GM18499 (cell line): ENCODE data around the gene SLC35F4.

Experiments
- ATAC-seq: cut with Tn5 transposase; IDR thresholded peaks from one replicate; pipeline ENCODE4 v1.9.1; 2021; ENCODE audit warnings: moderate number of reproducible peaks; ENCODE audit not compliant: insufficient read depth, unreplicated experiment

Gene SLC35F4

DNA sequence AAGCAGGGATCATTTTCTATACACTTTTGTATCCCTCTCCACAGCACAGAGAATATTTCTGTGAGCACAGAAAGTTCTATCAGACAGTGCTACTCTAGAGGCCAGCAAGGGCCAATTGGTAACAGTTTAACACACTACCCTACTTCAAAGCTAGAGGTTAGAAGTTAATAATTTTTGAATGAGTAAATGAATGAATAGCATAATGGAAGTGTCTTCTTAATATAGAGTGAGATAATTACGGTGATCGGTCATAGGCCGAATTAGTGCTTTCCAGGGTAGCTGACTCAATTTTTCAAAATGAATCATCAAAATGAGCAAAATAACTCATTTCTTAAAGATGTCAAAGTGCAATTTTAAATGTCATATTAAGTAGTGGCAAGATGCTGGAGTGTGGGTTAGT, 305.2 kb downstream of the SLC35F4 start:
- ATAC-seq, result peak; percentile 81

DNA sequence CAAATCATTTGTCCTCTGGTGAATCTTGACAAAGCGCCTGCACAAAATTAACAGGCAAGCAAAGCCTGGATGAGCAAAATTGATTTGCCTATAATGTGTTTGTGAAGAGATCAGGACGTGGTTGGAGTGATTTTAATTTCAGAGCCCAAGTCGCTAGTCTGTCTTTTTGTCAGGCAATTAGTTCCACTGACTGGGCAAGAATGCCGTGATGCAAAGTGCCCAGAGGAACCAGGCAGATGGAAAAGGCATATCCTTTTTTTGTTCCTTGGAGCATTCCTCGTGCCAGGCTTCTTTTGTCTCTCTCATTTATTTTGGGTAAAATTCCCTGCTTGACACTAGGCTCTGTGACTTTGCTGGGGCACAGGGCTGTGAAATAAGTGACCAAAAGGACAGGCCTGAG, 306.3 kb downstream of the SLC35F4 start:
- no peak for ATAC-seq

DNA sequence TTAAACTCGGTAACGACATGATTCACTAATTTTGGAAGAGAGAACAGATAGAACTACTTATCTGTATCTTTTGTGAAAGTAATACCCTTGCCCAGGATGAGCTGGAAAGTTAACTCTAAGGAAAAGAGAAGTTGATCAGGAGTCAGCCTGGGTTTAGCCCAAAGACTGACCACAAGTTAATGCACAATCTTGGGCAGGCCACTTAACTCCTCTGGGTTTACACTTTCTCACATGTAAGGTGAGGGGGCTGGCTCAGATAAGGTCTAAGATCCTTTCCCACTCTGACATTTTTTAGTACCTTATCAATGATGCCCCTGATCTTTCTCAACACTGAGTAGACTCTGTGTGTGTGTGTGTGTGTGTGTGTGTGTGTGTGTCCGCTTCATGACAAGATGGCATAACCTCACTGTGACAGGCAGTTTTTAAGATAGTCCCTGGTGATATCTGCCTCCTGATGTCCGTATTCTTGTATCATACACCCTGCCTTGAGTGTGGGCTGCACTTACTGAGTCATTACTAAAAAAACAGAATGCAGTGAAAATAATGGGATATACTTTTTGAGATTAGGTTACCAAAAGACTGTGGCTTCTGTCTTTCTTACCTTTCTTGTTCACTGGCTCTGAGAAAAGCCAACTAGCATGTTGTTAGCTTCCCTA, 316.0 kb downstream of the SLC35F4 start:
- no peak for ATAC-seq

DNA sequence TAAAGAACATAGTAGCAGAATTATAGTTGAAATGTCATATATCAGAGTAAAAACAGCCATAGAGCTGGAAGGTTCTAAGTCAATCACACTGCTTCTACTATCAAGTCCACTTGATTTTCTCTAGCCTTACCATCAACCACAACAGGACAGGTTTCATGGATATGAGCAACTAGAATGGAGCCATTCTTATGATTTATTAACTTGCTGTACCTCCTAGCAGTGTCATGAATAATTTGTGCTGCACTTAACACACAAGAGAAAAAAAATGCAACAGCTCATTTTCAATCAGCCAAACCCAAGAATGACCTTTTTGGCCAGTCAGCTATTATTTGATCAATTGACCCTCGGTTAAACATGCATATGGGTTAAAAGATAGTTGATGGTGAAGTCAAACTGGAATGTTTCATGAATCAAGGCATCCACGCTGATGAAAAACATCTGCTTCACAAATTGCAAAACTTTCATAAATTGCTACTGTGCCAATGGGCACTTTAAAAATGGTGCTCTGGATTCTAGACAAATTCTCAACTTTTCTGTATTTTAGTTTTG, 316.8 kb downstream of the SLC35F4 start:
- no peak for ATAC-seq

DNA sequence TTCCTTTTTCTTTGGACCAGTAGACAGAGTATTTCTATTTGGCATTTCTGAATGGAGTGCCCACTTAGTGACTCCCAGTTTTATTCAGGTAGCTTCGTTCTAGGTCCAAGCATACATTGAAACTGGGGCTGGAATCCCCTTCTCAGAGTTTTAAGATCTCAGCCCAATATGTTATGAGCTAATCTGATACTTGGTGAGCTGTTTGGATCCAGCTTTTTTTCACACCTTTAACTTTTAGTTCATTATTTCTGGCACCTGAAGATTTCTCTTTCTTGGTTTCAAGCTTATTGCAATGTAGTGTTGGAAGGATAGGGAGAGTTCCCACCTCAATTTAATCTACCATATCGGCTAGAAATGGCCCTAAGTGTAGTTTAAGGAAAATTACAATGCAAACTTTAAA, 318.8 kb downstream of the SLC35F4 start:
- no peak for ATAC-seq

DNA sequence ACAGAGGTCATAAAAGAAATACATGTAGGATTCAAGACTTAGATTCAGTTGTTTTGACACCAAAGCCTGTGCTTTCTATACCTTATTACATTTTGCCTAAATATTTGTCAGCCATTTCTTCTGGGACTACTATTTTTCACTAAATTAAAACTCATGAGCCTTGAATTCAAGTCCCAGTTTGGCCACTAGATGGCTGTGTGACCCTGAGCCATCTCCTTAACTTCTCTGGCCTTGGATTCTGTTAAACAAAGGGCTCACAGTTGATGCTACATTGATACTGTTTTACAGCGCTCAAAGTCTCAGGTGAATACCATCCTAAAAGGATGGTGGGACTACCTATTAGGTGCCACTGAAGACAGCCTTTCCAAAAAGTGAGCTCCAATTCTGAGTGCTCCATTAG, 332.7 kb downstream of the SLC35F4 start:
- no peak for ATAC-seq

DNA sequence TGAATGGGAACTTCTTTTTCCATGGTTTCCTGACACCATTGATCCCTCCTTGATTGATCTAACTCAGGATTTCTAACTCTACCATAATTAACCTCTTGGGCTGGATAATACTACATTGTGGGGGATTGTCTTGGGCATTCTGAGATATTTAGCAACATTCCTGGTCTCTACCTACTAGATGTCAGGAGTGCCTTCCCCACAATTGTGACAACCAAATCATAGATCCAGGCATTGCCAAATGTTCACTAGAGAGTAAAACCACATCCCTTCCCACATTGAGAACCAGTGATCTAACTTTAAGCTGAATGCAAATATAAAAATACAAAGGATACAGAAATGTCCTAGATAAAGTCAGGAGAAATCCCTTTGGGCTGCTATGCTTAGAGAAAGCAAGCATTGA, 335.3 kb downstream of the SLC35F4 start:
- ATAC-seq, result no peak

DNA sequence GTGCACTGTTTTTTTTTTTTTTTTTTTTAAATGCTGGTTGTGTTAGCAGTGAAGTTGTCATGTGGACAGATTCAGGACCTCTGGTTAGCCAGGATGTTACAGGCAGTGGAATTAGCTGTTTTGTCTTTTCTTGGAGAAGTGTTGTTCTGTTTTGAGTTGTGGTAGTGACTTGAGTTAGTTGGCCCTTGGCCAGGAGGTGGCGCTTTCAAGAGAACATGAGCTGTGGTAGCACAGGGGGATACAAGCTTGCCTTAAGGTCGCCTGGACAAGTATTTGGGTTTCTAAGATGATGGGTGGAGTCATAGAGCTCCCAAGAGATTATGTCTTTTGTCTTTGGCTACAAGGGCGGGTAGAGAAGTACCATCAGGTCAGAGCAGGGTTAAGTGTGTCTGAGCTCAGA, 338.9 kb downstream of the SLC35F4 start:
- no peak for ATAC-seq

DNA sequence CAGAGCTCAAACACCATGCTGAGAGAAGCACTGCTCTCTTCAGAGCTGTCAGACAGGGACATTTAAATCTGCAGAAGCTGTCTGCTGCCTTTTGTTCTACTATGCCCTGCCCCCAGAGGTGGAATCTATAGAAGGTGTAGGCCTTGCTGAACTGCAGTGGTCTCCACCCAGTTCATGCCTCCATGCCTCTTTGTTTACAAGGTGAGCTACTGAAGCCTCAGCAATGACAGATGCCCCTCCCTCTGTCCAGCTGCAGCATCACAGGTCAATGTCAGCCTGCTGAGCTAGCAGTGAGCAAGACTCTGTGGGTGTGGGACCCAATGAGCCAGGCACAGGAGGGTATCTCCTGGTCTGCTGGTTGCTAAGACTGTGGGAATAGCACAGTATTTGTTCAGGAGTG, 346.8 kb downstream of the SLC35F4 start:
- no peak for ATAC-seq
